ENCODE results near the gene ATG7. TPM values are rescaled to one million over a fixed set of nuclear protein-coding genes. Genes with fewer than 3 reads are reported as not detected.

ATG7 gene
- polyA plus RNA-seq, 2 of the 4 experiments (the other 2 are of a cell fraction) = 27.2 to 41.2 TPM

- Histone ChIP-seq H3K4me2 (no peak overlapping the region), H3K4me3 (no peak overlapping the region), H3K9me3 (no peaks in the 10 kb centered on the region), H3K27ac (no peak overlapping the region), H3K4me1 (peaks cover 6% of the 10 kb centered on the region; the same call in 1 of the 3 replicates)
- ChIA-PET CTCF (interaction anchor here (0.7 to 2.3 kb wide), 6 partner anchors 9 to 767 kb away, joined by 3 to 7 read pairs (median 4); no protein-coding TSS in a partner anchor), POLR2A (no interaction called here)
- DNase-seq (ENCODE audit: low read depth in 1 of 2, low spot score in 1 of 2) (no peak), FAIRE-seq (no peak), ATAC-seq (no peak)
- no peak for TF ChIP-seq CEBPB (IDR thresholded peaks at IDR 0.05)
- no peak for TF ChIP-seq ZC3H11A (IDR thresholded peaks at IDR 0.05)
- TF ChIP-seq KDM5A (IDR thresholded peaks at IDR 0.05) = no peak
- no peak for TF ChIP-seq MAZ (IDR thresholded peaks at IDR 0.05; ENCODE audit: borderline replicate concordance, low read depth, low read length)
- TF ChIP-seq NPAS2 (CRISPR knock-in tag; IDR thresholded peaks at IDR 0.05; ENCODE audit: borderline replicate concordance) = no peak
- no peak for TF ChIP-seq PHF8 (IDR thresholded peaks at IDR 0.05; ENCODE audit: borderline replicate concordance, low read depth)
- TF ChIP-seq POLR2A (IDR thresholded peaks at IDR 0.05; ENCODE audit: low read length) = no peak
- TF ChIP-seq SREBF2 (IDR thresholded peaks at IDR 0.05) = no peak
- TF ChIP-seq KDM1A (IDR thresholded peaks at IDR 0.05; ENCODE audit: low read depth) = no peak
- TF ChIP-seq BCL3 (IDR thresholded peaks at IDR 0.05) = no peak
- TF ChIP-seq TP53 (CRISPR knock-in tag; IDR thresholded peaks at IDR 0.05) = no peak
- no peak for TF ChIP-seq PBX3 (IDR thresholded peaks at IDR 0.05)
- no peak for TF ChIP-seq JUNB (IDR thresholded peaks at IDR 0.05)
- TF ChIP-seq ELK1 (IDR thresholded peaks at IDR 0.05; ENCODE audit: low read depth, low read length) = no peak
- TF ChIP-seq EHF (CRISPR knock-in tag; IDR thresholded peaks at IDR 0.05) = no peak
- WGBS (ENCODE audit: missing lambda C conversion rate) = 83% methylated on average over 4 of the region's 4 CpGs
These were observed 44.2 kb upstream of the ATG7 start for GRCh38 chr3:11228041-11228440.

- CTCF ChIA-PET = interaction anchor here (1.8 kb wide), 1 partner anchor 105 kb away, joined by 6 read pairs; no protein-coding TSS in a partner anchor
- FAIRE-seq = no peak
- TF ChIP-seq TFCP2L1 (CRISPR knock-in tag; IDR thresholded peaks at IDR 0.05) (no peak), ESRRA (IDR thresholded peaks at IDR 0.05; ENCODE audit: borderline replicate concordance, low read length) (no peak), MAZ (IDR thresholded peaks at IDR 0.05; ENCODE audit: borderline replicate concordance, low read depth, low read length) (no peak), ATOH8 (CRISPR knock-in tag; IDR thresholded peaks at IDR 0.05; ENCODE audit: low read depth) (no peak), SREBF2 (IDR thresholded peaks at IDR 0.05) (no peak), PBX3 (IDR thresholded peaks at IDR 0.05) (no peak), GATA3 (IDR thresholded peaks at IDR 0.05; ENCODE audit: borderline replicate concordance) (no peak), RFX5 (IDR thresholded peaks at IDR 0.05) (no peak), EHF (CRISPR knock-in tag; IDR thresholded peaks at IDR 0.05) (no peak), ZFP36 (IDR thresholded peaks at IDR 0.05; ENCODE audit: borderline replicate concordance, partially characterized antibody) (no peak), ELK1 (IDR thresholded peaks at IDR 0.05; ENCODE audit: low read depth, low read length) (no peak), FOSL2 (IDR thresholded peaks at IDR 0.05) (no peak), FOSL2 (CRISPR knock-in tag; IDR thresholded peaks at IDR 0.05) (no peak), MAFK (IDR thresholded peaks at IDR 0.05; ENCODE audit: partially characterized antibody) (no peak), JUN (IDR thresholded peaks at IDR 0.05) (no peak), KDM1A (IDR thresholded peaks at IDR 0.05; ENCODE audit: low read depth) (no peak), SMC3 (IDR thresholded peaks at IDR 0.05) (no peak), RCOR1 (IDR thresholded peaks at IDR 0.05; ENCODE audit: low read depth, low read length) (no peak), EP300 (IDR thresholded peaks at IDR 0.05) (no peak), EHMT2 (IDR thresholded peaks at IDR 0.05; ENCODE audit: low read depth) (no peak)
- no peak for DNase-seq (ENCODE audit: low read depth in 1 of 2, low spot score in 1 of 2)
- WGBS (ENCODE audit: missing lambda C conversion rate) = 88% methylated on average over 4 of the region's 4 CpGs
- no peaks in the 10 kb centered on the region for H3K9me3 ChIP-seq
- no peak overlapping the region for H3K27ac ChIP-seq
- no peak overlapping the region for H3K4me3 ChIP-seq
- POLR2A ChIA-PET = no interaction called here
- no peak overlapping the region for H3K4me2 ChIP-seq
- H3K4me1 ChIP-seq = peaks cover under 1% of the 10 kb centered on the region; the same call in 1 of the 3 replicates
- ATAC-seq = no peak
These were observed 42.1 kb upstream of the ATG7 start for GRCh38 chr3:11230125-11230524.

Data from A549 (cell line).